Upper lobe of right lung (tissue), 1 donor: ENCODE results near the gene BACE1. TPM values are rescaled to one million over a fixed set of nuclear protein-coding genes. Genes with fewer than 3 reads are reported as not detected.

Experiments
- ATAC-seq: fragments of 200-7000 bp; cut with Tn5 transposase; one replicate; pipeline ENCODE4 v1.9.1; 2020; ENCODE audit warnings: mild to moderate bottlenecking, moderate library complexity
- DNase-seq: peaks from one replicate; pipeline ENCODE4 v3.0.0-alpha.2; 2020
- H3K27ac ChIP-seq: fragments of 200-600 bp; one replicate; pipeline ENCODE4 v1.8.0; 2022
- H3K27me3 ChIP-seq: fragments of 200-600 bp; one replicate; pipeline ENCODE4 v1.8.0; 2022; ENCODE audit warnings: mild to moderate bottlenecking
- H3K36me3 ChIP-seq: fragments of 200-600 bp; one replicate; pipeline ENCODE4 v1.8.0; 2022
- H3K4me1 ChIP-seq: fragments of 200-600 bp; one replicate; pipeline ENCODE4 v1.8.0; 2022
- H3K4me3 ChIP-seq: fragments of 200-600 bp; one replicate; pipeline ENCODE4 v1.8.0; 2022; ENCODE audit warnings: mild to moderate bottlenecking
- H3K9me3 ChIP-seq: fragments of 200-600 bp; one replicate; pipeline ENCODE4 v1.8.0; 2022
- CTCF ChIP-seq: fragments of 200-600 bp; IDR thresholded peaks from one replicate; pipeline ENCODE4 v1.8.0; 2022; ENCODE audit warnings: antibody characterized with exemption
- intact Hi-C: fragments of 100-400 bp; cut with DNase I; formaldehyde crosslinking; loops from one replicate; pipeline ENCODE4 v1.11.0; 2022
- total RNA-seq: library from RNA; stranded (reverse); fragmentation: NEBNext Ultra II Directional; extraction: Animal tissue kit (Norgen Biotek cat#: 25700); gene quantifications from one replicate; pipeline ENCODE4 v1.2.1, GENCODE V29; 2021
- donor health status: DM: no; HTN: yes; CAD: no; lungs with severe emphysema.

The BACE1 gene
- total RNA-seq, 1 donor from 2014 or later: 28.9 TPM

- intact Hi-C loops: no loop called here
- no peak overlapping the region for H3K27ac ChIP-seq
- H3K4me3 ChIP-seq: no peak overlapping the region
- H3K36me3 ChIP-seq: peaks cover 47% of the 10 kb centered on the region
- H3K27me3 ChIP-seq: no peaks in the 10 kb centered on the region
- no peak for ATAC-seq
- no peak for DNase-seq
- no peaks in the 10 kb centered on the region for H3K4me1 ChIP-seq
- no peak for TF ChIP-seq CTCF
- no peaks in the 10 kb centered on the region for H3K9me3 ChIP-seq
Observed at GRCh38 chr11:117238221-117238620, 77.8 kb downstream of the BACE1 start.

Other genes with a start within 250 kb of the BACE1 start
- gene SIK3, start 217.8 kb downstream of the BACE1 start, total RNA-seq: 37.1 TPM
- 86.9 TPM for gene PAFAH1B2, start 172.0 kb downstream of the BACE1 start, total RNA-seq
- gene SIDT2, start 137.5 kb downstream of the BACE1 start, total RNA-seq: 107 TPM
- gene TAGLN, start 116.9 kb downstream of the BACE1 start, total RNA-seq: 465 TPM
- gene PCSK7, start 84.2 kb downstream of the BACE1 start, total RNA-seq: 57.8 TPM
- 27.1 TPM for gene RNF214, start 83.6 kb downstream of the BACE1 start, total RNA-seq
- 8.2 TPM for gene BACE1-AS, start 24.9 kb downstream of the BACE1 start, total RNA-seq
- 25.2 TPM for gene CEP164, start 11.6 kb upstream of the BACE1 start, total RNA-seq